Measurements from ENCODE around the gene FRK. TPM values are rescaled to one million over a fixed set of nuclear protein-coding genes. Genes with fewer than 3 reads are reported as not detected.

FRK gene
- polyA plus RNA-seq, 3 donors, result not detected

DNA sequence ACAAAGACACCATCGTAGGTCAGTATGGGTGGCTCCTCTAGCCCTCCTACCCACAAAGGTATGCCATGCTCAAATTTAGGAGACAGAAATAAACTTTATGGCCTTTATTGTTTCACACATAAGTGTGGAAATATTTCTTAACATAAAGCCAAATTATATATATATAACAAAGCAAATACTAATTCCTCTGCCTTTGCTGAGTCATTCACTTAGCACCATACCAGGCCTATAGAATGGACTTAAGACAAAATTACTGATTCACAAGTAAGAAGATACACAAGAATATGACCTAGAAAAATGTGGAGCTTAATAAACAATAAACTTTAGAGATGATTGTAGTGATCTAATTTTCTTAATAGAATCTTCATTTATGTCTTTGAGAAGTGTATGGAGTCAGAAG lies 5.2 kb downstream of the FRK start:
- H3K9me3 Mint-ChIP-seq, result no peaks in the 10 kb centered on the region
- no peak for DNase-seq
- WGBS (ENCODE audit: insufficient coverage), result no CpG with 5 or more reads among the region's 1 CpG
- Histone ChIP-seq H2AFZ (ENCODE audit: insufficient read depth, low read depth, low read length, poor library complexity, severe bottlenecking) (no peak overlapping the region), H4K20me1 (ENCODE audit: insufficient read depth, low read length) (no peaks in the 10 kb centered on the region), H3K36me3 (replicated peaks in 1 of 2; ENCODE audit: control insufficient read depth in 1 of 2, insufficient read depth in 2 of 2, low read length in 2 of 2) (no peaks in the 10 kb centered on the region), H3K9me3 (replicated peaks in 1 of 2; ENCODE audit: control insufficient read depth in 1 of 2, insufficient read depth in 1 of 2, low read length in 2 of 2) (no peaks in the 10 kb centered on the region), H3K4me2 (replicated peaks; ENCODE audit: extremely low read depth, low read length, poor library complexity, severe bottlenecking) (no peak overlapping the region), H3K4me1 (ENCODE audit: control insufficient read depth in 1 of 2, insufficient read depth in 2 of 2, low read length in 2 of 2) (no peaks in the 10 kb centered on the region), H3K27ac (ENCODE audit: low read depth in 1 of 2, low read length in 2 of 2) (no peak overlapping the region), H3K79me2 (ENCODE audit: insufficient read depth, low read length) (no peaks in the 10 kb centered on the region), H3K4me3 (replicated peaks in 1 of 3; ENCODE audit: low read depth in 2 of 3, low read length in 3 of 3) (no peak overlapping the region), H3K9ac (ENCODE audit: insufficient read depth, low read length, poor library complexity, severe bottlenecking) (no peak overlapping the region), H3K27me3 (ENCODE audit: control insufficient read depth in 2 of 2, insufficient read depth in 2 of 2, low read length in 2 of 2) (no peaks in the 10 kb centered on the region)
- intact Hi-C loops (cut with micrococcal nuclease), result no loop called here
- peaks cover under 1 to 2% (median 1%) of the 10 kb centered on the region in 3 donors for H3K27me3 Mint-ChIP-seq (ENCODE audit: low read depth in 3 of 3)
- no peak for TF ChIP-seq CTCF (IDR thresholded peaks at IDR 0.05)
- H3K4me3 Mint-ChIP-seq, result no peak overlapping the region
- no peak overlapping the region for H3K27ac Mint-ChIP-seq
- no peaks in the 10 kb centered on the region for H3K36me3 Mint-ChIP-seq
- peaks cover 3% of the 10 kb centered on the region for H3K4me1 Mint-ChIP-seq

DNA sequence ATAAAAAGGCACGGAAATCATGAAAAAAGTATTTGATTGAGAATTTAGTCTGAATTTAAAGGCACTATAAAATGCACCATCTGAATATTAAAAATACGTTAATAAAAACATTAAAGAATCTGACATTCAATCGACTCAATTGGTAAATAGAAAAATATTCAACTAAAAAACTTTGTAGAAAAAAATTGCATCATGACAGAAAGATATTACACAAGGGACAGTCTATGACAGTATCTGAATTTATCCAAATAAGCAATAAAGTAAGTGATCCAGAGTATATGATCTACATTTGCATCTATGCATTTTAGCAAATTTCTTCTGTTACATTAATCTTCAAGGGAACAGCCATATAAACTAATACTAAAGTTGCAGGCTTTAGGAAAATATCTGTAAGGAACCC lies 9.4 kb downstream of the FRK start:
- H2AFZ ChIP-seq (ENCODE audit: insufficient read depth, low read depth, low read length, poor library complexity, severe bottlenecking), result no peak overlapping the region
- H3K4me3 ChIP-seq (replicated peaks in 1 of 3; ENCODE audit: low read depth in 2 of 3, low read length in 3 of 3), result no peak overlapping the region
- no peak overlapping the region for H3K27ac ChIP-seq (ENCODE audit: low read depth in 1 of 2, low read length in 2 of 2)
- H3K36me3 Mint-ChIP-seq, result no peaks in the 10 kb centered on the region
- no peak for TF ChIP-seq CTCF (IDR thresholded peaks at IDR 0.05)
- no peak overlapping the region for H3K4me2 ChIP-seq (replicated peaks; ENCODE audit: extremely low read depth, low read length, poor library complexity, severe bottlenecking)
- H3K79me2 ChIP-seq (ENCODE audit: insufficient read depth, low read length), result no peaks in the 10 kb centered on the region
- WGBS (ENCODE audit: insufficient coverage), result no CpG with 5 or more reads among the region's 3 CpGs
- no peak overlapping the region for H3K9ac ChIP-seq (ENCODE audit: insufficient read depth, low read length, poor library complexity, severe bottlenecking)
- no peaks in the 10 kb centered on the region for H3K4me1 Mint-ChIP-seq
- no peak overlapping the region for H3K4me3 Mint-ChIP-seq
- H3K27ac Mint-ChIP-seq, result no peak overlapping the region
- no peaks in the 10 kb centered on the region for H4K20me1 ChIP-seq (ENCODE audit: insufficient read depth, low read length)
- peaks cover 2 to 4% (median 3%) of the 10 kb centered on the region in 3 donors for H3K27me3 Mint-ChIP-seq (ENCODE audit: low read depth in 3 of 3)
- H3K9me3 ChIP-seq (replicated peaks in 1 of 2; ENCODE audit: control insufficient read depth in 1 of 2, insufficient read depth in 1 of 2, low read length in 2 of 2), result no peaks in the 10 kb centered on the region
- no peaks in the 10 kb centered on the region for H3K27me3 ChIP-seq (ENCODE audit: control insufficient read depth in 2 of 2, insufficient read depth in 2 of 2, low read length in 2 of 2)
- DNase-seq, result no peak
- H3K36me3 ChIP-seq (replicated peaks in 1 of 2; ENCODE audit: control insufficient read depth in 1 of 2, insufficient read depth in 2 of 2, low read length in 2 of 2), result no peaks in the 10 kb centered on the region
- H3K9me3 Mint-ChIP-seq, result peaks cover 0 to 3% (median 0%) of the 10 kb centered on the region in 7 donors
- no peaks in the 10 kb centered on the region for H3K4me1 ChIP-seq (ENCODE audit: control insufficient read depth in 1 of 2, insufficient read depth in 2 of 2, low read length in 2 of 2)
- intact Hi-C loops (cut with micrococcal nuclease), result no loop called here
